K562 (cell line): Measurements from ENCODE around the gene ZNF516.

Experiments
- CBX8 ChIP-seq: fragments of 200-600 bp; sonication (generic); IDR thresholded peaks from 2 replicates; pipeline ENCODE4 v1.6.1; 2012; ENCODE audit warnings: borderline replicate concordance, mixed run types, low read depth, mild to moderate bottlenecking, moderate library complexity, mixed read lengths, low read length, control low read depth, inconsistent platforms; ENCODE audit not compliant: poor library complexity, severe bottlenecking; ENCODE audit errors: extremely low read depth
- EP300 ChIP-seq: IDR thresholded peaks from 2 replicates; pipeline ENCODE4 v1.6.1; 2012; ENCODE audit warnings: low read length, improper control_type of control experiment
- GTF2F1 ChIP-seq: IDR thresholded peaks from 2 replicates; pipeline ENCODE4 v1.6.1; 2011; ENCODE audit warnings: low read depth, low read length, improper control_type of control experiment
- KDM4B ChIP-seq, 2 experiments: fragments of 450-650 bp in 1 of 2; sonication (generic) in 1 of 2; IDR thresholded peaks; 2 replicates each; pipeline ENCODE4 v1.6.1; 2016 to 2017; ENCODE audit warnings: borderline replicate concordance in 2 of 2, antibody characterized with exemption in 1 of 2, low read depth in 1 of 2, mild to moderate bottlenecking in 1 of 2
- POLR2A ChIP-seq: fragments of 450-650 bp; conservative IDR thresholded peaks from 2 replicates; pipeline ENCODE4 v1.6.1; 2016
- TAF15 ChIP-seq: fragments of 200-400 bp; formaldehyde crosslinking; IDR thresholded peaks from 2 replicates; pipeline ENCODE4 v1.6.1; 2017; ENCODE audit warnings: mild to moderate bottlenecking, low read depth, low read length, moderate library complexity
- ZFP36 ChIP-seq: fragments of 150-350 bp; IDR thresholded peaks from 2 replicates; pipeline ENCODE4 v1.6.1; 2018; ENCODE audit warnings: low read length, low read depth; ENCODE audit not compliant: partially characterized antibody
- TF ChIP-seq, protein P1 (sequence below), 3 experiments: IDR thresholded peaks in 2 of 3; conservative IDR thresholded peaks in 1 of 3; 2 replicates each; pipeline ENCODE4 v1.5.1; 2011 to 2012; ENCODE audit warnings: low read length in 3 of 3, mild to moderate bottlenecking in 3 of 3, control low read depth in 2 of 3, improper control_type of control experiment in 1 of 3, inconsistent platforms in 1 of 3, low read depth in 1 of 3, mixed read lengths in 1 of 3, moderate library complexity in 1 of 3; ENCODE audit not compliant: insufficient read depth in 2 of 3
- TF ChIP-seq, protein P2 (sequence below): fragments of 450-650 bp; IDR thresholded peaks from 2 replicates; pipeline ENCODE4 v1.6.1; 2014; ENCODE audit warnings: low read depth, mild to moderate bottlenecking, moderate library complexity, borderline replicate concordance

DNA sequence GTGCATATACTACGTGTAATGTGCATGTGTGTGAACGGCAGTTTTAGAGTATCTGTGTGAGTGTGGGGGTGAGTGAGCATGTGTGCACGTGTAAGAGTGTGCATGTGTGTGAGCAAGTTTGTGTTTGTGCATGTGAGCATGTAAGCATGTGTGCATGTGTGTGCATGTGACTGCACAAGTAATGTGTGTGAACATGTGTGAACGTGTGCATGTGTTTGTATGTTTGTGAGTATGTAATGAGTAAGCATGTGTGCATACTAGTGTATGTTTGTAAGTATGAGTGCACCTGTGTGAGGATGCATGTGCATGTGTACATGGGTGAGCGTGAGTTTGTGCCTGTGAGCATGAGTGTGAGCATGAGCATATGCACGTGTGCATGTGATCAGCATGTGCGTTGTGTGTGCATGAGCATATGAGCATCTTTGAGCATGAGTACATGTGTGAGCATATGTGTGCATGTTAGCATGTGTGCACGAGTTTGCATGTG is 90.7 kb downstream of the ZNF516 start:
- no peak for TF ChIP-seq KDM4B (IDR thresholded peaks at IDR 0.05; ENCODE audit: borderline replicate concordance in 2 of 2, low read depth in 1 of 2)
- TF ChIP-seq, protein P1, sequence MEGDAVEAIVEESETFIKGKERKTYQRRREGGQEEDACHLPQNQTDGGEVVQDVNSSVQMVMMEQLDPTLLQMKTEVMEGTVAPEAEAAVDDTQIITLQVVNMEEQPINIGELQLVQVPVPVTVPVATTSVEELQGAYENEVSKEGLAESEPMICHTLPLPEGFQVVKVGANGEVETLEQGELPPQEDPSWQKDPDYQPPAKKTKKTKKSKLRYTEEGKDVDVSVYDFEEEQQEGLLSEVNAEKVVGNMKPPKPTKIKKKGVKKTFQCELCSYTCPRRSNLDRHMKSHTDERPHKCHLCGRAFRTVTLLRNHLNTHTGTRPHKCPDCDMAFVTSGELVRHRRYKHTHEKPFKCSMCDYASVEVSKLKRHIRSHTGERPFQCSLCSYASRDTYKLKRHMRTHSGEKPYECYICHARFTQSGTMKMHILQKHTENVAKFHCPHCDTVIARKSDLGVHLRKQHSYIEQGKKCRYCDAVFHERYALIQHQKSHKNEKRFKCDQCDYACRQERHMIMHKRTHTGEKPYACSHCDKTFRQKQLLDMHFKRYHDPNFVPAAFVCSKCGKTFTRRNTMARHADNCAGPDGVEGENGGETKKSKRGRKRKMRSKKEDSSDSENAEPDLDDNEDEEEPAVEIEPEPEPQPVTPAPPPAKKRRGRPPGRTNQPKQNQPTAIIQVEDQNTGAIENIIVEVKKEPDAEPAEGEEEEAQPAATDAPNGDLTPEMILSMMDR (IDR thresholded peaks at IDR 0.05 in 2 of 3, conservative IDR thresholded peaks at IDR 0.05 in 1 of 3; ENCODE audit: insufficient read depth in 2 of 3, low read depth in 1 of 3, low read length in 3 of 3) = no peak
- TF ChIP-seq, protein P2, sequence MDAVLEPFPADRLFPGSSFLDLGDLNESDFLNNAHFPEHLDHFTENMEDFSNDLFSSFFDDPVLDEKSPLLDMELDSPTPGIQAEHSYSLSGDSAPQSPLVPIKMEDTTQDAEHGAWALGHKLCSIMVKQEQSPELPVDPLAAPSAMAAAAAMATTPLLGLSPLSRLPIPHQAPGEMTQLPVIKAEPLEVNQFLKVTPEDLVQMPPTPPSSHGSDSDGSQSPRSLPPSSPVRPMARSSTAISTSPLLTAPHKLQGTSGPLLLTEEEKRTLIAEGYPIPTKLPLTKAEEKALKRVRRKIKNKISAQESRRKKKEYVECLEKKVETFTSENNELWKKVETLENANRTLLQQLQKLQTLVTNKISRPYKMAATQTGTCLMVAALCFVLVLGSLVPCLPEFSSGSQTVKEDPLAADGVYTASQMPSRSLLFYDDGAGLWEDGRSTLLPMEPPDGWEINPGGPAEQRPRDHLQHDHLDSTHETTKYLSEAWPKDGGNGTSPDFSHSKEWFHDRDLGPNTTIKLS = no peak
- TF ChIP-seq EP300 = no peak
- no peak for TF ChIP-seq POLR2A
- no peak for TF ChIP-seq ZFP36
- TF ChIP-seq GTF2F1 = no peak
- TF ChIP-seq TAF15 = no peak
- TF ChIP-seq CBX8 = no peak
